GM19324 (cell line): ENCODE measurements around the gene SEMA3A.

ENCODE experiments used
- ATAC-seq: cut with Tn5 transposase; IDR thresholded peaks from one replicate; pipeline ENCODE4 v1.9.1; 2021; ENCODE audit warnings: mild to moderate bottlenecking, moderate library complexity; ENCODE audit not compliant: unreplicated experiment, low FRiP score

SEMA3A gene

GRCh38 chr7:84199216-84199615, 4.6 kb upstream of the SEMA3A start:
- ATAC-seq, result no peak

GRCh38 chr7:84196084-84196503, 1.5 kb upstream of the SEMA3A start:
- ATAC-seq, result no peak

- ATAC-seq, result no peak
Observed at GRCh38 chr7:84195295-84196060, 889 bp upstream of the SEMA3A start.

- ATAC-seq, result no peak
Observed at GRCh38 chr7:84193747-84194146, 842 bp downstream of the SEMA3A start.

- no peak for ATAC-seq
Observed at GRCh38 chr7:84191842-84192241, 2.7 kb downstream of the SEMA3A start.

- no peak for ATAC-seq
Observed at GRCh38 chr7:84191261-84191660, 3.3 kb downstream of the SEMA3A start.

GRCh38 chr7:84190016-84190705, 4.4 kb downstream of the SEMA3A start:
- no peak for ATAC-seq

- no peak for ATAC-seq
Observed at GRCh38 chr7:84188786-84189405, 5.7 kb downstream of the SEMA3A start.

- no peak for ATAC-seq
Observed at GRCh38 chr7:84187813-84188510, 6.6 kb downstream of the SEMA3A start.

- ATAC-seq, result no peak
Observed at GRCh38 chr7:84187087-84187805, 7.3 kb downstream of the SEMA3A start.

- ATAC-seq, result no peak
Observed at GRCh38 chr7:84183741-84184140, 10.8 kb downstream of the SEMA3A start.

- no peak for ATAC-seq
Observed at GRCh38 chr7:84182301-84182700, 12.3 kb downstream of the SEMA3A start.

- no peak for ATAC-seq
Observed at GRCh38 chr7:84181628-84182027, 13.0 kb downstream of the SEMA3A start.

- ATAC-seq, result no peak
Observed at GRCh38 chr7:84177758-84178412, 16.7 kb downstream of the SEMA3A start.

GRCh38 chr7:84176716-84177115, 17.9 kb downstream of the SEMA3A start:
- ATAC-seq, result no peak

GRCh38 chr7:84175461-84175860, 19.1 kb downstream of the SEMA3A start:
- ATAC-seq, result no peak

- ATAC-seq, result no peak
Observed at GRCh38 chr7:84170646-84171045, 23.9 kb downstream of the SEMA3A start.

- ATAC-seq, result no peak
Observed at GRCh38 chr7:84162584-84162983, 32.0 kb downstream of the SEMA3A start.

- no peak for ATAC-seq
Observed at GRCh38 chr7:84162125-84162524, 32.5 kb downstream of the SEMA3A start.

GRCh38 chr7:84161398-84161797, 33.2 kb downstream of the SEMA3A start:
- ATAC-seq, result no peak
